Panc1 (cell line): Measurements from ENCODE around the gene MEGF11.

Source experiments
- POLR2AphosphoS5 ChIP-seq: IDR thresholded peaks from 2 replicates; pipeline ENCODE4 v1.6.1; 2012; ENCODE audit warnings: mild to moderate bottlenecking, low read depth, low read length, moderate library complexity
- TF ChIP-seq, protein P1 (sequence below): fragments of 450-650 bp; IDR thresholded peaks from 2 replicates; pipeline ENCODE4 v1.5.1; 2017; ENCODE audit warnings: mild to moderate bottlenecking

GRCh38 chr15:66108483-66109265 is 144.9 kb downstream of the MEGF11 start:
- TF ChIP-seq, protein P1, sequence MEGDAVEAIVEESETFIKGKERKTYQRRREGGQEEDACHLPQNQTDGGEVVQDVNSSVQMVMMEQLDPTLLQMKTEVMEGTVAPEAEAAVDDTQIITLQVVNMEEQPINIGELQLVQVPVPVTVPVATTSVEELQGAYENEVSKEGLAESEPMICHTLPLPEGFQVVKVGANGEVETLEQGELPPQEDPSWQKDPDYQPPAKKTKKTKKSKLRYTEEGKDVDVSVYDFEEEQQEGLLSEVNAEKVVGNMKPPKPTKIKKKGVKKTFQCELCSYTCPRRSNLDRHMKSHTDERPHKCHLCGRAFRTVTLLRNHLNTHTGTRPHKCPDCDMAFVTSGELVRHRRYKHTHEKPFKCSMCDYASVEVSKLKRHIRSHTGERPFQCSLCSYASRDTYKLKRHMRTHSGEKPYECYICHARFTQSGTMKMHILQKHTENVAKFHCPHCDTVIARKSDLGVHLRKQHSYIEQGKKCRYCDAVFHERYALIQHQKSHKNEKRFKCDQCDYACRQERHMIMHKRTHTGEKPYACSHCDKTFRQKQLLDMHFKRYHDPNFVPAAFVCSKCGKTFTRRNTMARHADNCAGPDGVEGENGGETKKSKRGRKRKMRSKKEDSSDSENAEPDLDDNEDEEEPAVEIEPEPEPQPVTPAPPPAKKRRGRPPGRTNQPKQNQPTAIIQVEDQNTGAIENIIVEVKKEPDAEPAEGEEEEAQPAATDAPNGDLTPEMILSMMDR: no peak
- TF ChIP-seq POLR2AphosphoS5: no peak
